Neuronal stem cell (in vitro differentiated cells): Measurements from ENCODE around the gene UBE2M.
A peak's percentile ranks its signal among the peaks of the same experiment; 100 is the strongest.

Experiments
- DNase-seq: peaks from one replicate; pipeline ENCODE4 v3.0.0-alpha.2; 2013; ENCODE audit warnings: low spot score
- H2AFZ ChIP-seq: one replicate; pipeline ENCODE4 v1.6.1; 2013; ENCODE audit warnings: mild to moderate bottlenecking, low read length, inconsistent platforms
- H2AK5ac ChIP-seq: 2 replicates; pipeline ENCODE4 v1.6.1; 2013; ENCODE audit warnings: low read depth, mild to moderate bottlenecking, inconsistent platforms, low read length, moderate library complexity, mixed read lengths
- H2BK120ac ChIP-seq: 2 replicates; pipeline ENCODE4 v1.6.1; 2013; ENCODE audit warnings: low read depth, mild to moderate bottlenecking, inconsistent platforms, low read length, moderate library complexity, mixed read lengths
- H2BK12ac ChIP-seq: one replicate; pipeline ENCODE4 v1.6.1; 2013; ENCODE audit warnings: low read length, inconsistent platforms
- H2BK15ac ChIP-seq: 2 replicates; pipeline ENCODE4 v1.6.1; 2013; ENCODE audit warnings: mild to moderate bottlenecking, low read length, inconsistent platforms, mixed read lengths
- H2BK5ac ChIP-seq: one replicate; pipeline ENCODE4 v1.6.1; 2013; ENCODE audit warnings: inconsistent platforms, mild to moderate bottlenecking, low read length, moderate library complexity
- H3K14ac ChIP-seq: one replicate; pipeline ENCODE4 v1.6.1; 2013; ENCODE audit warnings: low read length, inconsistent platforms
- H3K18ac ChIP-seq: 2 replicates; pipeline ENCODE4 v1.6.1; 2013; ENCODE audit warnings: low read length, inconsistent platforms
- H3K23ac ChIP-seq: 2 replicates; pipeline ENCODE4 v1.6.1; 2013; ENCODE audit warnings: low read depth, mild to moderate bottlenecking, mixed read lengths, low read length, inconsistent platforms; ENCODE audit not compliant: poor library complexity
- H3K27ac ChIP-seq: replicated peaks from 3 replicates; pipeline ENCODE4 v1.5.1; 2013; ENCODE audit warnings: low read length, inconsistent platforms
- H3K27me3 ChIP-seq, 3 experiments: 2 replicates each; pipeline ENCODE4 v1.6.1; 2013; ENCODE audit warnings: low read length in 3 of 3, mild to moderate bottlenecking in 2 of 3, inconsistent platforms in 1 of 3, low read depth in 1 of 3, mixed read lengths in 1 of 3, moderate library complexity in 1 of 3; ENCODE audit not compliant: control insufficient read depth in 3 of 3, insufficient read depth in 3 of 3
- H3K36me3 ChIP-seq, 2 donors: replicated peaks in 1 of 2; 2 replicates each; pipeline ENCODE4 v1.6.1; 2013; ENCODE audit warnings: low read length in 2 of 2; ENCODE audit not compliant: control insufficient read depth in 2 of 2, insufficient read depth in 2 of 2
- H3K4ac ChIP-seq: 2 replicates; pipeline ENCODE4 v1.6.1; 2013; ENCODE audit warnings: inconsistent platforms, mild to moderate bottlenecking, low read length, moderate library complexity
- H3K4me1 ChIP-seq, 2 donors: 1 replicate in 1 of 2; 2 replicates in 1 of 2; pipeline ENCODE4 v1.6.1; 2013; ENCODE audit warnings: low read length in 2 of 2, low read depth in 1 of 2; ENCODE audit not compliant: control insufficient read depth in 2 of 2, insufficient read depth in 1 of 2
- H3K4me2 ChIP-seq: one replicate; pipeline ENCODE4 v1.6.1; 2013; ENCODE audit warnings: mild to moderate bottlenecking, low read length, inconsistent platforms; ENCODE audit not compliant: insufficient read depth, poor library complexity, severe bottlenecking
- H3K4me3 ChIP-seq, 2 donors: 2 replicates each; pipeline ENCODE4 v1.5.1; 2013; ENCODE audit warnings: low read length in 2 of 2, mild to moderate bottlenecking in 2 of 2, inconsistent platforms in 1 of 2, moderate library complexity in 1 of 2
- H3K79me1 ChIP-seq: one replicate; pipeline ENCODE4 v1.6.1; 2013; ENCODE audit warnings: low read depth, mild to moderate bottlenecking, inconsistent platforms, low read length, moderate library complexity
- H3K9ac ChIP-seq: one replicate; pipeline ENCODE4 v1.6.1; 2013; ENCODE audit warnings: mild to moderate bottlenecking, low read depth, low read length, inconsistent platforms; ENCODE audit not compliant: poor library complexity
- H3K9me3 ChIP-seq, 2 donors: replicated peaks in 1 of 2; 2 replicates each; pipeline versions ENCODE3 to v1.6.1; 2013; ENCODE audit warnings: low read length in 2 of 2, mild to moderate bottlenecking in 2 of 2, inconsistent platforms in 1 of 2, low read depth in 1 of 2, mixed read lengths in 1 of 2, moderate library complexity in 1 of 2; ENCODE audit not compliant: control insufficient read depth in 2 of 2, insufficient read depth in 1 of 2
- H4K8ac ChIP-seq: one replicate; pipeline ENCODE4 v1.6.1; 2013; ENCODE audit warnings: low read depth, mild to moderate bottlenecking, inconsistent platforms, low read length, moderate library complexity
- H4K91ac ChIP-seq: one replicate; pipeline ENCODE4 v1.6.1; 2013; ENCODE audit warnings: low read length, low read depth, mild to moderate bottlenecking, inconsistent platforms; ENCODE audit not compliant: poor library complexity
- WGBS, 2 donors: extraction: QIAGEN DNeasy Blood & Tissue Kit; methylation state at CpG; one replicate each; pipeline ENCODE4 v1.1.7; 2013; ENCODE audit warnings: missing lambda C conversion rate in 2 of 2, mixed read lengths in 1 of 2; ENCODE audit not compliant: insufficient read length in 2 of 2, insufficient replicate concordance in 1 of 2; ENCODE audit errors: extremely low coverage in 2 of 2; 5-methylcytosine and 5-hydroxymethylcytosine counted together

Gene UBE2M

DNA sequence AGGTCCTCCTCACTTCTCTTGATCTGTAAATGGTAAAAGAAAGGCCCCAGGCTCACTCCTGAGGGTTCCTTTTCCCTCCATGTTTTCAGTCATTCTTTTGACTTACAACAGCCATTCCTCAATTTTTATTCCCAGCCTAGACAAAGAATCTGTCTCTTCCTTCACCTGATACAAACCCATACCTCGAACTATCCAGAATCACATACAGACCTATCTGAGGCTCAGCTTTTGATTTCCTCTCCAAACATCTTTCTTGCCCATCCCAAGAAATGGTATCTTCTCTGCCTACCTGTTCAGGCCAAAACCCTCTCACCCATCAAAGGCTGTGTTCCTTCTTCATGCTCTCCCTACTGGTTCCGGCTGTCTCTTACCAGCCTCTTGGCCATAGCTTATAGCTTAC, 5.8 kb downstream of the UBE2M start:
- Histone ChIP-seq H3K4ac (no peak overlapping the region), H3K18ac (no peak overlapping the region), H3K14ac (no peak overlapping the region), H2BK120ac (no peak overlapping the region), H3K4me2 (no peak overlapping the region), H3K27ac (no peak overlapping the region), H4K8ac (no peak overlapping the region), H2BK5ac (no peak overlapping the region), H3K36me3 (peaks cover 64 to 79% of the 10 kb centered on the region in 2 donors), H2BK12ac (no peak overlapping the region), H3K4me3 (no peak overlapping the region), H3K4me1 (peaks cover 9 to 19% of the 10 kb centered on the region in 2 donors), H2BK15ac (no peak overlapping the region), H4K91ac (no peak overlapping the region), H3K27me3 (no peaks in the 10 kb centered on the region), H2AFZ (no peak overlapping the region), H3K9me3 (no peaks in the 10 kb centered on the region), H3K23ac (no peak overlapping the region), H3K79me1 (peaks cover 18% of the 10 kb centered on the region), H2AK5ac (no peak overlapping the region), H3K9ac (no peak overlapping the region)
- no peak for DNase-seq
- WGBS, 2 donors: no CpG with 5 or more reads among the region's 2 CpGs

DNA sequence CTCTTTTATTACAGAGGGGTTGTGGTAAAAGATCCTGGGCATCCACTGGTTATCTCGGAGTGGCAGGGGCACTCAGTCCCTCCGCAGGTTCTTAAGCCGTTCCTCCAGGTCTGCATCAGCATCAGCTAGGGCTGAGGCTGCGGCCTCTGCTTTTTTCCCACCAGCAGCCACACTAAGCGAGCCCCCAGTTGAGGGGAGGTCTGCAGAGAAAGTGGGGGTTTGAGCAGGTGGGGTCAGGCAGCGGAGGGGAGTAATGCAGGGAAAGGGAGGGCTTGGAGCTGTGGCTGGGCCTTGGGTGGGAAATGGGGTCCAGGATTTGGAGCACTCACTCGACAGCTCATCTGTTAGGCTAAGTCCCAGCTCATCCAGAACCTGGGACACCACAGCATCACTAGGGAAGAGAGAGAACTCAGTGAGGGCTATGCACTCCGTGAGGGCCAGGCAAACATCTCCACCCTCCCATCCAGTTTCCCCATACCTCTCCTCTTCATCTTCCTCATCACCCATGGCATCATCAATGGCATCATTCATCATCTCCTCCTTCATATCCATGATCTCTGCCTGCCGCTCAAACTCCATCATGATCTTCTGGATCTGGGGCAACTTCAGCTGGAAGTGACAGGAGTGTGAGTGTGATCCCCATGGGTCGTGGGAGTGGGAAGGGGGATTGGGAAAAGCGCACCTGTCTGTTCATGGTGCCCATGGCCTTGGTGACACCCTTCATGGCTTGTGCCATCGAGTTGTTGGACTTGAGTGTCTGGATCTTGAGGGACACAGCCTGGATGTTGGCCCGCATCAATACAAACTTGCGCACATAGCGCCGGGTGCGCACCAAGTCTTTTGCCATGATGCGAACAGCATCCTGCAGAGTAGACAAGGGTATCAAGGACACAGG, 6.6 kb downstream of the UBE2M start:
- Histone ChIP-seq H4K91ac (no peak overlapping the region), H3K4me1 (peaks cover 3 to 15% of the 10 kb centered on the region in 2 donors), H3K4me2 (no peak overlapping the region), H2BK12ac (no peak overlapping the region), H4K8ac (peak overlapping the region; percentile 52), H3K4me3 (no peak overlapping the region), H2BK5ac (no peak overlapping the region), H3K9me3 (peaks cover 0 to 2% of the 10 kb centered on the region in 2 donors), H3K18ac (no peak overlapping the region), H3K79me1 (peaks cover 24% of the 10 kb centered on the region), H3K14ac (no peak overlapping the region), H2BK120ac (no peak overlapping the region), H3K27me3 (no peaks in the 10 kb centered on the region), H2BK15ac (no peak overlapping the region), H2AK5ac (no peak overlapping the region), H2AFZ (no peak overlapping the region), H3K23ac (no peak overlapping the region), H3K9ac (no peak overlapping the region), H3K27ac (no peak overlapping the region), H3K4ac (no peak overlapping the region), H3K36me3 (peaks cover 68 to 82% of the 10 kb centered on the region in 2 donors)
- no CpG with 5 or more reads among the region's 18 CpGs for whole genome bisulfite sequencing, 2 donors
- DNase-seq: no peak

DNA sequence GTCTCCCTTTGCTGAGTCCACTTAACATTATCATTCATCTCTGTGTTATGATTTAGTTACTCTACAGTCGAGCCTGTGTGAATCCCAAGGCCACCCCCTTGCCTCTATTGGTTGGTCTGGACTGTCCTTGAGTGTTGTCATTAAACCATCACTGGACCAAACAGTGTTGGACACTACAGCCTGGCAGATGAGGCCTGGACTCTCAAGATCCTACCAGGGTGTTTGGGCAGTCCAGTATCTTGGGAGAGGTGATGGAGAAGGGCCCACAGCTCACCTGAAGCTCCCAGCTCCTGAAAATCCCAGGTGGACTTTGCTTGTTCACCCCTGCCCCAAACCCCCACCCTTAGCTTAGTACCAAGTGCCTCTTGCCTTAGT, 7.3 kb downstream of the UBE2M start:
- H3K14ac ChIP-seq: no peak overlapping the region
- no peak overlapping the region for H3K27ac ChIP-seq
- no peak overlapping the region for H3K18ac ChIP-seq
- no peak overlapping the region for H3K4me2 ChIP-seq
- H3K9ac ChIP-seq: no peak overlapping the region
- peaks cover 68 to 82% of the 10 kb centered on the region in 2 donors for H3K36me3 ChIP-seq
- no CpG with 5 or more reads among the region's 1 CpG for WGBS, 2 donors
- DNase-seq: no peak
- no peak overlapping the region for H3K23ac ChIP-seq
- no peak overlapping the region for H4K91ac ChIP-seq
- H2BK120ac ChIP-seq: no peak overlapping the region
- no peak overlapping the region for H2BK12ac ChIP-seq
- H3K27me3 ChIP-seq: no peaks in the 10 kb centered on the region
- H4K8ac ChIP-seq: no peak overlapping the region
- peaks cover 0 to 2% of the 10 kb centered on the region in 2 donors for H3K9me3 ChIP-seq
- no peak overlapping the region for H3K4ac ChIP-seq
- peaks cover 22% of the 10 kb centered on the region for H3K79me1 ChIP-seq
- no peak overlapping the region for H2AFZ ChIP-seq
- peaks cover 10 to 21% of the 10 kb centered on the region in 2 donors for H3K4me1 ChIP-seq
- H3K4me3 ChIP-seq: no peak overlapping the region
- no peak overlapping the region for H2AK5ac ChIP-seq
- no peak overlapping the region for H2BK5ac ChIP-seq
- no peak overlapping the region for H2BK15ac ChIP-seq

DNA sequence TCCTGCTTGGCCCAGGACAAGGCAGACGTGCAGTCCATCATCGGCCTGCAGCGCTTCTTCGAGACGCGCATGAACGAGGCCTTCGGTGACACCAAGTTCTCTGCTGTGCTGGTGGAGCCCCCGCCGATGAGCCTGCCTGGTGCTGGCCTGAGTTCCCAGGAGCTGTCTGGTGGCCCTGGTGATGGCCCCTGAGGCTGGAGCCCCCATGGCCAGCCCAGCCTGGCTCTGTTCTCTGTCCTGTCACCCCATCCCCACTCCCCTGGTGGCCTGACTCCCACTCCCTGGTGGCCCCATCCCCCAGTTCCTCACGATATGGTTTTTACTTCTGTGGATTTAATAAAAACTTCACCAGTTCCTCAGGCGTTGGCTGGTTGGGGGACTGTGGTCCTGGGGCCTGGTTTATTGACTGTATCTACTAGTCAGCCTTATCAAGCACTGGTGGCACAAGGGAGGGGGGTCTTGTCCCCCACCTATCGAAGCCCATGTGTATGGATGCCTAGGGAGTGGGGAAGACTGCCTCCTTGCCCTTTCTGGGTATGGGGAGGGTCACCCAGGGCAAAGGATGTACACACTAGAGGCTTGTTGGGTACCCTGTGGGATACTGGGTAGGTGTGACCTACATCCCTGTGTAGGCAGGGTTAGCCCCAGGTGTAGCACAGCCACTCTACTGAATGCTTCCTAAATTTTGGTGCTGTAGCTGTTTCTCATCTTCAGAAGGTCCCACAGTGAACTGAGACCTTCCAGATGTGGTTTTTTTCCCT, 7.9 kb downstream of the UBE2M start:
- Histone ChIP-seq H2BK12ac (no peak overlapping the region), H2BK5ac (no peak overlapping the region), H4K8ac (no peak overlapping the region), H2AK5ac (no peak overlapping the region), H3K4me2 (no peak overlapping the region), H3K4ac (no peak overlapping the region), H3K9me3 (peaks cover 0 to 2% of the 10 kb centered on the region in 2 donors), H2BK15ac (no peak overlapping the region), H3K4me1 (peaks cover 15 to 26% of the 10 kb centered on the region in 2 donors), H3K27ac (no peak overlapping the region), H2BK120ac (no peak overlapping the region), H4K91ac (no peak overlapping the region), H3K23ac (no peak overlapping the region), H3K9ac (no peak overlapping the region), H3K4me3 (no peak overlapping the region), H3K36me3 (peaks cover 71 to 82% of the 10 kb centered on the region in 2 donors), H3K27me3 (no peaks in the 10 kb centered on the region), H2AFZ (no peak overlapping the region), H3K79me1 (peaks cover 24% of the 10 kb centered on the region), H3K18ac (no peak overlapping the region), H3K14ac (no peak overlapping the region)
- DNase-seq: no peak
- WGBS, 2 donors: no CpG with 5 or more reads among the region's 13 CpGs
